GM18907 (cell line): ENCODE measurements around the gene MSL2.
"Not testable (repeated sequence)": the region's sequence is repeated elsewhere in the genome, so short reads cannot be mapped to it uniquely, and the experiment has no call there.

Experiments used
- ATAC-seq: cut with Tn5 transposase; IDR thresholded peaks from one replicate; pipeline ENCODE4 v1.9.1; 2021; ENCODE audit warnings: mild to moderate bottlenecking, moderate library complexity; ENCODE audit not compliant: unreplicated experiment

Gene MSL2, protein sequence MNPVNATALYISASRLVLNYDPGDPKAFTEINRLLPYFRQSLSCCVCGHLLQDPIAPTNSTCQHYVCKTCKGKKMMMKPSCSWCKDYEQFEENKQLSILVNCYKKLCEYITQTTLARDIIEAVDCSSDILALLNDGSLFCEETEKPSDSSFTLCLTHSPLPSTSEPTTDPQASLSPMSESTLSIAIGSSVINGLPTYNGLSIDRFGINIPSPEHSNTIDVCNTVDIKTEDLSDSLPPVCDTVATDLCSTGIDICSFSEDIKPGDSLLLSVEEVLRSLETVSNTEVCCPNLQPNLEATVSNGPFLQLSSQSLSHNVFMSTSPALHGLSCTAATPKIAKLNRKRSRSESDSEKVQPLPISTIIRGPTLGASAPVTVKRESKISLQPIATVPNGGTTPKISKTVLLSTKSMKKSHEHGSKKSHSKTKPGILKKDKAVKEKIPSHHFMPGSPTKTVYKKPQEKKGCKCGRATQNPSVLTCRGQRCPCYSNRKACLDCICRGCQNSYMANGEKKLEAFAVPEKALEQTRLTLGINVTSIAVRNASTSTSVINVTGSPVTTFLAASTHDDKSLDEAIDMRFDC

GRCh38 chr3:136196064-136196400 is at the start of gene MSL2:
Gene MSL2, minus strand, starts transcription at chr3:136196335. Its CDS starts 1,222 bp downstream, at chr3:136195113.
- ATAC-seq, result no peak

GRCh38 chr3:136245691-136246090 is 49.6 kb upstream of the MSL2 start:
- no peak for ATAC-seq

GRCh38 chr3:136239094-136239493 is 43.0 kb upstream of the MSL2 start:
- no peak for ATAC-seq

GRCh38 chr3:136237961-136238649 is 42.0 kb upstream of the MSL2 start:
- no peak for ATAC-seq

DNA sequence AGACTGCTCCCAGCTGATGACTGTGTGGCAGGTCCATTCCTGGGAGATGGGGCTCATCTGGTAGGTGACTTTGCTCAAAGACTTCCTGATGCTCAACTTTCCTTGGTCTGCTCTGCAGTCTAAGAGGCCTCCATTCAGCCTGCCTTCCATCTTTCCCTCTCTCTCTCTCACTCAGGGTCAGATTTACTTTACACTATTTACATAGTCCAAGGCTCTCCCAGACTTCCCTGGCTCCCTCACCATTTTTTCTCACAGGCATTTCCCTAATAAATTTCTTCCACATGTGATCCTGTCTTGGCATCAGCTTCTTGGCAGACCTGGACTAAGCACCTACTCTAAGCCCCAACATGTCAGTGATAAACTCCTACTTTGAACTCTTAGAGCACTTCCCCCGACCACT is 41.0 kb upstream of the MSL2 start:
- no peak for ATAC-seq

- no peak for ATAC-seq
Measured at GRCh38 chr3:136236109-136236508, 40.0 kb upstream of the MSL2 start.

- no peak for ATAC-seq
Measured at GRCh38 chr3:136235545-136235944, 39.4 kb upstream of the MSL2 start.

DNA sequence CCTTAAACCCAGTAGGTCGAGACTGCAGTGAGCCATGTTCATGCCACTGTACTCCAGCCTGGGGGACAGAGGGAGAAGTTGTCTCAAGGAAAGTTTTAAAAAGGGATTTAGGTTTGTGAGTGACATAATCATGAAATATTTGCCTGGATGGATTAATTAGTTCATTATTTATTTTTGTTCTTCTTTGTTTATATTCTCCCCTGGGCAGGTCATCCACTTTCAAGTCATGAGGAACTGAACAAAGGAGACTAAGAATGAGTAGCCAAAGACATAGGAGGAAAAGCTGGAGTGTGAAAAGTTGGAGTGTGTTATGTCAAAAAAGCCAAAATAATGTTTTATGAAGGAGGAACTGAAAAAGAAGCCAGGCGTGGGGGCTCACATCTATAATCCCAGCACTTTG is 36.3 kb upstream of the MSL2 start:
- no peak for ATAC-seq

DNA sequence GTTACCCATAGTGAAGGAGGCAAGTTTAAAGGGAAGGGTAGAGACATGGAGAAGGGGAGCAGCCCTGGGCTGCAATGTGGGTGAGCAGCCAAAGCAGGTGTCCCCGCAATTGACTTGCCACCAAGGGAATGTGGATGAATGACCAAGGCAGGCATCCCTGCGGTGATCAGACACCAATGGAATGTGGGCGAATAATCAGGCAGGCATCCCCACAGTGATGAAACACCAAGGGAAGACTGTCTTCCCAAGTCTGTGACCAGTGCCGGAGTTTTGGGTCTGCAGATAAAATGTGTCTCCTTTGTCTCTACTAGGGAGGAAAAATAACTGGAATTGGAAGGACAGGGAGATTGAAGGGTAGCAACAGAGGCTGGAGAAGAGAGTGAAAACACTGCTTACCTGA is 26.6 kb upstream of the MSL2 start:
- not testable (repeated sequence) for ATAC-seq

- ATAC-seq, result no peak
Measured at GRCh38 chr3:136211547-136211946, 15.4 kb upstream of the MSL2 start.

GRCh38 chr3:136209921-136210320 is 13.8 kb upstream of the MSL2 start:
- ATAC-seq, result no peak

- no peak for ATAC-seq
Measured at GRCh38 chr3:136207489-136208115, 11.5 kb upstream of the MSL2 start.

GRCh38 chr3:136199219-136199618 is 3.1 kb upstream of the MSL2 start:
- ATAC-seq, result not testable (repeated sequence)

DNA sequence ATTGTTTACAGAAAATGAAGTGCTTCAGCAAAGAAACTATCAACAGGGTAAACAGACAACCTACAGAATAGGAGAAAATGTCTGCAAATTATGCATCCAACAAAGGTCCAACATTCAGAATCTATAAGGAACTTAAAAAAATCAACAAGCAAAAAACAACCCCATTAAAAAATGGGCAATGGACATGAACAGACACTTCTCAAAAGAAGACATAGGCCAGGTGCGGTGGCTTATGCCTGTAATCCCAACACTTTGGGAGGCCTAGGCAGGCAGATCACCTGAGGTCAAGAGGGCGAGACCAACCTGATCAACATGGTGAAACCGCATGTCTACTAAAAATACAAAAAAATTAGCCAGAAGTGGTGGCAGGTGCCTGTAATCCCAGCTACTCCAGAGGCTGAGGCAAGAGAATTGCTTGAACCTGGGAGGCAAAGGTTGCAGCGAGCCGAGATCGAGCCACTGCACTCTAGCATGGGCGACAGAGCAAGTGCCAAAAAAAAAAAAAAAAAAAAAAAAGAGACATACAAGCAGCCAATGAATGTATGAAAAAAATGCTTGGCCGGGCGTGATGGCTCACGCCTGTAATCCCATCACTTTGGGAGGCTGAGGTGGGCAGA is 2.4 kb upstream of the MSL2 start:
- ATAC-seq, result not testable (repeated sequence)

GRCh38 chr3:136197159-136197793 is 1.1 kb upstream of the MSL2 start:
- ATAC-seq, result no peak

DNA sequence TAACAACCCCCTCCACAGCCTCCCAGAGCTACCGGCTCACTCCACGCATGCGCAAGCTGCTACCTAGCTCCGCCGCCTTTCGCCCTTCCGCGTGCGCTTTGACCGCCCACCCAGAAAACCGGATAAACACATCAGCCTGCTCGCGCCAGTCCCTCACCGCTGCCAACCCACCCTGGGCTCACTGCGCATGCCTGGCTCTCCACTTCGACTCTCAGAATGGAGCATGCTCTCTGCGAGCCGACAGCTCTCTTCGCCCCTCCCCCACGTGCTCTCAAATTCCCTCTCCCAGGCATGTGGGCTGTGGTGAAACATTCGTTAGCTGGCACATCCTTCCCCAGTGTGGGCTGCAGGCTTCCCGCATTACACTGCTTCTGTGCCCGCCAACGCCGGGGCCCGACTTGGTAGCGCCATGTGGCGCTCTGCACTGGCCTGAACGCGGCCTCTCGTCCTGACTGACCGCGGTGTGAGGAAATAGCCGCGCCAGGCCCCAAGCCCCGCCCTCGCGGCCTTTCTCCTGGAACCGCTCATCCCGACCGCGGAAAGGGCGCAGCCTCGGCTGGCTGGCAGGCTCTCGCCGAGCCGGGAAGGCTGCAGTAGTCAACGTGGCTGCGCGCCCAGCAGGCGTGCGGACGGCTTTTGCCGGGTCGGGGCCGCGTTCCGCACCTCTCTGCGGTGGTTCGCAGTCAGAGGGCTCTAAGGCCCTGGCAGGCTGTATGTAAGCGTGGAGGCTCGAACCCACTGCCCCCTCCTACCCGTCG is 445 bp upstream of the MSL2 start:
- peak; percentile 72 for ATAC-seq

- ATAC-seq, result peak; percentile 45
Measured at GRCh38 chr3:136195258-136196063, 674 bp downstream of the MSL2 start.

- ATAC-seq, result no peak
Measured at GRCh38 chr3:136194409-136195257, 1.5 kb downstream of the MSL2 start.
